ENCODE measurements around the gene IGF2. TPM values are rescaled to one million over a fixed set of nuclear protein-coding genes. Genes with fewer than 3 reads are reported as not detected.

The IGF2 gene
- total RNA-seq, 1 donor from 2014 or later = 75.0 TPM

GRCh38 chr11:2154889-2155288, 15.7 kb upstream of the IGF2 start:
- H3K4me3 ChIP-seq = no peak overlapping the region
- no peaks in the 10 kb centered on the region for H3K36me3 ChIP-seq
- peaks cover 13% of the 10 kb centered on the region for H3K4me1 ChIP-seq
- H3K27ac ChIP-seq (replicated peaks) = no peak overlapping the region
- DNase-seq = no peak
- no peaks in the 10 kb centered on the region for H3K9me3 ChIP-seq (replicated peaks)
- no peak for TF ChIP-seq CTCF (IDR thresholded peaks at IDR 0.05; ENCODE audit: borderline replicate concordance)
- intact Hi-C loops (cut with micrococcal nuclease) = loop anchor here (5.0 to 10.0 kb wide), 2 partner anchors 318 to 460 kb away; partner anchors contain the start of genes KRTAP5-6 and TNNI2
- peaks cover 54% of the 10 kb centered on the region for H3K27me3 ChIP-seq (ENCODE audit: low read depth)

GRCh38 chr11:2154195-2154585, 15.0 kb upstream of the IGF2 start:
- Histone ChIP-seq H3K4me1 (peaks cover 13% of the 10 kb centered on the region), H3K36me3 (no peaks in the 10 kb centered on the region), H3K4me3 (no peak overlapping the region), H3K27me3 (ENCODE audit: low read depth) (peaks cover 55% of the 10 kb centered on the region), H3K27ac (replicated peaks) (no peak overlapping the region), H3K9me3 (replicated peaks) (no peaks in the 10 kb centered on the region)
- intact Hi-C loops (cut with micrococcal nuclease) = loop anchor here (5.0 to 10.0 kb wide), 2 partner anchors 317 to 459 kb away; partner anchors contain the start of genes KRTAP5-6 and TNNI2
- no peak for DNase-seq
- TF ChIP-seq CTCF (IDR thresholded peaks at IDR 0.05; ENCODE audit: borderline replicate concordance) = no peak

- H3K4me3 ChIP-seq = no peak overlapping the region
- TF ChIP-seq CTCF (IDR thresholded peaks at IDR 0.05; ENCODE audit: borderline replicate concordance) = no peak
- no peaks in the 10 kb centered on the region for H3K36me3 ChIP-seq
- DNase-seq = no peak
- H3K27ac ChIP-seq (replicated peaks) = no peak overlapping the region
- intact Hi-C loops (cut with micrococcal nuclease) = loop anchor here (5.0 to 10.0 kb wide), 2 partner anchors 316 to 459 kb away; partner anchors contain the start of genes KRTAP5-6 and TNNI2
- no peaks in the 10 kb centered on the region for H3K9me3 ChIP-seq (replicated peaks)
- H3K27me3 ChIP-seq (ENCODE audit: low read depth) = peaks cover 60% of the 10 kb centered on the region
- H3K4me1 ChIP-seq = peaks cover 13% of the 10 kb centered on the region
These were observed 14.5 kb upstream of the IGF2 start for GRCh38 chr11:2153581-2154194.

- peak; percentile 74 for TF ChIP-seq CTCF (IDR thresholded peaks at IDR 0.05; ENCODE audit: borderline replicate concordance)
- intact Hi-C loops (cut with micrococcal nuclease) = loop anchor here (5.0 to 10.0 kb wide), 2 partner anchors 314 to 457 kb away; partner anchors contain the start of genes KRTAP5-6 and TNNI2
- Histone ChIP-seq H3K27me3 (ENCODE audit: low read depth) (peaks cover 66% of the 10 kb centered on the region), H3K4me1 (peaks cover 12% of the 10 kb centered on the region), H3K27ac (replicated peaks) (peak overlapping the region; percentile 18), H3K4me3 (peak overlapping the region; percentile 33), H3K36me3 (no peaks in the 10 kb centered on the region), H3K9me3 (replicated peaks) (no peaks in the 10 kb centered on the region)
- peak; percentile 67 for DNase-seq
These were observed 12.5 kb upstream of the IGF2 start for GRCh38 chr11:2151500-2152257.

GRCh38 chr11:2149864-2150847, 11.0 kb upstream of the IGF2 start:
- intact Hi-C loops (cut with micrococcal nuclease) = loop anchor here (5.0 to 10.0 kb wide), 2 partner anchors 313 to 455 kb away; partner anchors contain the start of genes KRTAP5-6 and TNNI2
- H3K27me3 ChIP-seq (ENCODE audit: low read depth) = peaks cover 66% of the 10 kb centered on the region
- no peak overlapping the region for H3K4me3 ChIP-seq
- no peaks in the 10 kb centered on the region for H3K36me3 ChIP-seq
- H3K4me1 ChIP-seq = peaks cover 6% of the 10 kb centered on the region
- peak; percentile 60 for TF ChIP-seq CTCF (IDR thresholded peaks at IDR 0.05; ENCODE audit: borderline replicate concordance)
- no peak for DNase-seq
- no peaks in the 10 kb centered on the region for H3K9me3 ChIP-seq (replicated peaks)
- no peak overlapping the region for H3K27ac ChIP-seq (replicated peaks)

Data from left ventricle myocardium inferior (tissue), 1 donor.